K562 (cell line): ENCODE data around the gene XRCC5. TPM values are rescaled to one million over a fixed set of nuclear protein-coding genes. Genes with fewer than 3 reads are reported as not detected.

Source experiments
- ATAC-seq: fragments of 200-7000 bp; cut with Tn5 transposase; 3 replicates; pipeline ENCODE4 v1.9.1; 2020; ENCODE audit warnings: moderate library complexity
- BruUV-seq: library from RNA; stranded (reverse); fragments of 400-500 nt; replicated peaks from 2 replicates; lab custom pipeline; 2021; lab: Mats Ljungman, UMichigan
- CTCF ChIA-PET: fragments of 300-600 bp; formaldehyde crosslinking; extraction: SDS; loops from one replicate; lab custom pipeline; 2021; ENCODE audit warnings: low intra/inter-chr PET ratio; lab: Yijun Ruan, JAX
- POLR2A ChIA-PET: fragments of 300-600, 350-650 bp; sonication (Branson Sonifier 250); formaldehyde crosslinking; extraction: SDS; loops from one replicate; lab custom pipeline; 2021; ENCODE audit warnings: antibody characterized with exemption, inconsistent platforms; lab: Yijun Ruan, JAX
- DNase-seq, 4 experiments: peaks; one replicate each; pipeline versions ENCODE4 v3.0.0 to v3.0.0-alpha.2; 2011 to 2018; ENCODE audit warnings: low spot score in 3 of 4, mixed read lengths in 3 of 4; ENCODE audit errors: extremely low read depth in 1 of 4
- FAIRE-seq: peaks from 2 replicates; lab custom pipeline; 2011; peaks lifted over from hg19 to GRCh38; lab: Jason Lieb, UNC
- H2AFZ ChIP-seq: 2 replicates; pipeline ENCODE4 v1.6.0; 2011; ENCODE audit warnings: low read depth, low read length, control low read depth, inconsistent platforms
- H3K27ac ChIP-seq: fragments of 200-600 bp; 3 replicates; pipeline ENCODE4 v1.8.0; 2011; ENCODE audit warnings: low read depth, mild to moderate bottlenecking, control low read depth, inconsistent platforms, low read length, moderate library complexity, mixed read lengths; ENCODE audit errors: extremely low read depth
- H3K27me3 ChIP-seq, 2 experiments: fragments of 300-600 bp in 1 of 2; 2 replicates in 1 of 2; 3 replicates in 1 of 2; pipeline versions ENCODE4 v1.6.0 to v1.8.0; 2011; ENCODE audit warnings: inconsistent platforms in 2 of 2, low read length in 2 of 2, mild to moderate bottlenecking in 1 of 2, mixed read lengths in 1 of 2, moderate library complexity in 1 of 2; ENCODE audit not compliant: control insufficient read depth in 2 of 2, insufficient read depth in 2 of 2
- H3K36me3 ChIP-seq: fragments of 300-600 bp; 3 replicates; pipeline ENCODE4 v1.8.0; 2011; ENCODE audit warnings: mild to moderate bottlenecking, low read length, inconsistent platforms; ENCODE audit not compliant: control insufficient read depth, insufficient read depth
- H3K4me1 ChIP-seq, 2 experiments: fragments of 200-600 bp in 1 of 2; replicated peaks in 1 of 2; 2 replicates in 1 of 2; 3 replicates in 1 of 2; pipeline versions ENCODE4 v1.5.1 to v1.8.0; 2011; ENCODE audit warnings: inconsistent platforms in 2 of 2, low read length in 2 of 2, mild to moderate bottlenecking in 1 of 2, mixed read lengths in 1 of 2, moderate library complexity in 1 of 2; ENCODE audit not compliant: control insufficient read depth in 2 of 2, insufficient read depth in 2 of 2
- H3K4me2 ChIP-seq: 2 replicates; pipeline ENCODE4 v1.6.1; 2011; ENCODE audit warnings: low read length, control low read depth, inconsistent platforms, mixed read lengths; ENCODE audit not compliant: insufficient read depth
- H3K4me3 ChIP-seq: fragments of 200-600 bp; sonication (generic), shearing (Covaris generic); 2 replicates; pipeline ENCODE4 v1.5.1; 2016; ENCODE audit warnings: control low read depth, inconsistent platforms
- H3K79me2 ChIP-seq: fragments of 200-600 bp; 3 replicates; pipeline ENCODE4 v1.8.0; 2011; ENCODE audit warnings: low read length, inconsistent platforms; ENCODE audit not compliant: control insufficient read depth, insufficient read depth
- H3K9ac ChIP-seq, 2 experiments: 2 replicates each; pipeline versions ENCODE4 v1.6.0 to v1.6.1; 2011; ENCODE audit warnings: low read depth in 2 of 2, low read length in 2 of 2, control low read depth in 1 of 2, inconsistent platforms in 1 of 2, mild to moderate bottlenecking in 1 of 2, mixed read lengths in 1 of 2; ENCODE audit not compliant: insufficient read depth in 1 of 2
- H3K9me1 ChIP-seq: one replicate; pipeline ENCODE4 v1.6.0; 2011; ENCODE audit warnings: inconsistent platforms, mild to moderate bottlenecking, low read length, moderate library complexity; ENCODE audit not compliant: control insufficient read depth, insufficient read depth
- H3K9me3 ChIP-seq: replicated peaks from 2 replicates; pipeline ENCODE4 v1.5.1; 2011; ENCODE audit warnings: low read depth, low read length, inconsistent platforms; ENCODE audit not compliant: control insufficient read depth, insufficient read depth
- H4K20me1 ChIP-seq: replicated peaks from 2 replicates; pipeline ENCODE4 v1.6.1; 2011; ENCODE audit warnings: low read length, inconsistent platforms, mixed read lengths; ENCODE audit not compliant: control insufficient read depth, insufficient read depth
- ARID2 ChIP-seq: fragments of 450-650 bp; IDR thresholded peaks from 2 replicates; pipeline ENCODE4 v1.6.1; 2017; ENCODE audit warnings: antibody characterized with exemption, mild to moderate bottlenecking
- ATF1 ChIP-seq, 2 experiments: fragments of 450-650 bp in 1 of 2; IDR thresholded peaks; 2 replicates each; pipeline ENCODE4 v1.6.1; 2016; ENCODE audit warnings: missing compliant biosample characterization in 1 of 2, missing genetic modification characterization in 1 of 2
- CCAR2 ChIP-seq: fragments of 200-400 bp; formaldehyde crosslinking; IDR thresholded peaks from 2 replicates; pipeline ENCODE4 v1.6.1; 2017; ENCODE audit warnings: mild to moderate bottlenecking, low read depth, low read length
- CREBBP ChIP-seq: IDR thresholded peaks from one replicate; pipeline ENCODE4 v1.6.1; 2012; ENCODE audit warnings: low read depth, mild to moderate bottlenecking, control low read depth, inconsistent platforms, low read length
- FOXP1 ChIP-seq: sonication (generic); formaldehyde crosslinking; IDR thresholded peaks from 2 replicates; pipeline ENCODE4 v1.8.0; 2022; ENCODE audit warnings: mild to moderate bottlenecking, missing genetic modification reagents
- POU5F1 ChIP-seq: fragments of 150-350 bp; IDR thresholded peaks from 2 replicates; pipeline ENCODE4 v1.6.1; 2014; ENCODE audit warnings: borderline replicate concordance, low read length, low read depth, mild to moderate bottlenecking; ENCODE audit not compliant: partially characterized antibody
- TAF7 ChIP-seq: fragments of 450-650 bp; IDR thresholded peaks from 2 replicates; pipeline ENCODE4 v1.6.1; 2016; ENCODE audit warnings: missing genetic modification characterization, missing compliant biosample characterization
- ZNF121 ChIP-seq: sonication (generic); formaldehyde crosslinking; conservative IDR thresholded peaks from 2 replicates; pipeline ENCODE4 v1.8.0; 2022; ENCODE audit warnings: missing genetic modification reagents
- ZNF224 ChIP-seq: sonication (generic); formaldehyde crosslinking; IDR thresholded peaks from 2 replicates; pipeline ENCODE4 v1.8.0; 2022; ENCODE audit warnings: mild to moderate bottlenecking, missing genetic modification reagents
- ZNF23 ChIP-seq: fragments of 250-450 bp; sonication (Bioruptor Pico); IDR thresholded peaks from 2 replicates; pipeline ENCODE4 v1.4.0; 2020; ENCODE audit warnings: mild to moderate bottlenecking
- ZNF384 ChIP-seq: IDR thresholded peaks from 2 replicates; pipeline ENCODE4 v1.6.1; 2012; ENCODE audit warnings: low read depth, low read length, improper control_type of control experiment
- ZNF589 ChIP-seq: fragments of 200-800 bp; sonication (Bioruptor generic); IDR thresholded peaks from 2 replicates; pipeline ENCODE4 v1.6.1; 2016; ENCODE audit warnings: low read depth, missing genetic modification characterization, missing compliant biosample characterization
- ZNF75A ChIP-seq: fragments of 450-650 bp; formaldehyde crosslinking; IDR thresholded peaks from 2 replicates; pipeline ENCODE4 v1.4.0; 2020; ENCODE audit warnings: mild to moderate bottlenecking
- WGBS: fragments of 100-300 bp; shearing (Covaris generic); methylation state at CpG from one replicate; pipeline ENCODE4 v1.1.6; 2016; ENCODE audit warnings: low coverage, mixed read lengths; ENCODE audit not compliant: insufficient coverage; ENCODE audit errors: missing lambda C conversion rate; 5-methylcytosine and 5-hydroxymethylcytosine counted together
- in situ Hi-C: fragments of 300-500 bp; cut with MboI; formaldehyde crosslinking; loops from 4 replicates; pipeline ENCODE4 v1.15.0; 2018; ENCODE audit warnings: inconsistent platforms, mixed read lengths
- intact Hi-C: fragments of 100-400 bp; cut with micrococcal nuclease; formaldehyde crosslinking; loops from 2 replicates; pipeline ENCODE4 v1.14.2; 2022
- polyA plus RNA-seq, 8 experiments: library from polyadenylated mRNA; depleted of rRNA in 4 of 8; stranded (reverse) in 5 of 8; unstranded in 3 of 8; fragments of >200 nt; fragmentation: Nextera tagmentation in 2 of 8; fragmentation: Illumina TruSeq in 1 of 8; extraction: Ambion mirVana in 2 of 8; extraction: Trizol in 1 of 8; gene quantifications; 2 replicates each; pipeline versions ENCODE4 v1.2.1 to v1.2.3, GENCODE V29; 2011 to 2014; ENCODE audit warnings: inconsistent platforms in 1 of 8, missing spikeins in 1 of 8
- total RNA-seq, 7 experiments: library from RNA; depleted of rRNA in 6 of 7; stranded (reverse); fragments of >200 nt in 6 of 7; fragmentation: Illumina TruSeq in 2 of 7; extraction: Trizol in 2 of 7; gene quantifications; 2 replicates each; pipeline versions ENCODE4 v1.2.1 to v1.2.3, GENCODE V29; 2011 to 2021; ENCODE audit warnings: low replicate concordance in 1 of 7
- TF ChIP-seq, protein P1 (sequence below): fragments of 250-450 bp; sonication (Bioruptor Pico); IDR thresholded peaks from 2 replicates; pipeline ENCODE4 v1.5.0; 2022; ENCODE audit warnings: mild to moderate bottlenecking
- TF ChIP-seq, protein P2 (sequence below): sonication (generic); formaldehyde crosslinking; IDR thresholded peaks from 2 replicates; pipeline ENCODE4 v1.8.0; 2022; ENCODE audit warnings: missing genetic modification reagents, mild to moderate bottlenecking, borderline replicate concordance
- TF ChIP-seq, protein P3 (sequence below): sonication (generic); formaldehyde crosslinking; IDR thresholded peaks from 2 replicates; pipeline ENCODE4 v1.8.0; 2022; ENCODE audit warnings: mild to moderate bottlenecking, missing genetic modification reagents
- TF ChIP-seq, protein P4 (sequence below): sonication (generic); formaldehyde crosslinking; IDR thresholded peaks from 2 replicates; pipeline ENCODE4 v1.8.1; 2022; ENCODE audit warnings: missing genetic modification reagents

Gene XRCC5
- total and polyA plus RNA-seq, 9 of the 15 experiments (the other 6 are each of a cell fraction or from before 2014, with no cell fraction given), result 168 to 551 (median 297) TPM

DNA sequence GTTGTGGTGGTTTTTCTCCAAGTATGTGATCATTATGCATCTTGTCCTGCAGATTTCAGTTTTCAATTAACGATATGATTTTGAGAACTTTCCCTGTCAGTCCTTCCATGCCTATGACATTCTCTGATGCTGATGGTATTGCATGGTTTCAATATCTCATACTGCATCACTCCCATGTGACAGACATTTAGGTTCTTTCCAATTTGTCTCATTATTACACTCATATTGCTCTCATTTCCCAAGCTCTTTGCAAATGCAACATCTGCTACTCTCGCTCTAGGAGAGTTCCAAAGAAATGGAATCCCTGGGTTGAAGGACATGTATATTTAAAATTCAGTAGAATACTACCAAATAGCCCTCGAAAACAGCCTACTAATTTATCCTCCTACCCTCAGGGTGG, 137.6 kb downstream of the XRCC5 start:
- Histone ChIP-seq H3K9me1 (no peaks in the 10 kb centered on the region), H4K20me1 (no peaks in the 10 kb centered on the region), H3K36me3 (no peaks in the 10 kb centered on the region), H3K27me3 (no peaks in the 10 kb centered on the region), H3K4me2 (no peak overlapping the region), H3K79me2 (no peaks in the 10 kb centered on the region), H3K9me3 (no peaks in the 10 kb centered on the region), H3K9ac (no peak overlapping the region), H3K4me1 (no peaks in the 10 kb centered on the region), H3K27ac (no peak overlapping the region), H2AFZ (no peak overlapping the region), H3K4me3 (no peak overlapping the region)
- no peak for TF ChIP-seq CCAR2
- TF ChIP-seq, protein P1, sequence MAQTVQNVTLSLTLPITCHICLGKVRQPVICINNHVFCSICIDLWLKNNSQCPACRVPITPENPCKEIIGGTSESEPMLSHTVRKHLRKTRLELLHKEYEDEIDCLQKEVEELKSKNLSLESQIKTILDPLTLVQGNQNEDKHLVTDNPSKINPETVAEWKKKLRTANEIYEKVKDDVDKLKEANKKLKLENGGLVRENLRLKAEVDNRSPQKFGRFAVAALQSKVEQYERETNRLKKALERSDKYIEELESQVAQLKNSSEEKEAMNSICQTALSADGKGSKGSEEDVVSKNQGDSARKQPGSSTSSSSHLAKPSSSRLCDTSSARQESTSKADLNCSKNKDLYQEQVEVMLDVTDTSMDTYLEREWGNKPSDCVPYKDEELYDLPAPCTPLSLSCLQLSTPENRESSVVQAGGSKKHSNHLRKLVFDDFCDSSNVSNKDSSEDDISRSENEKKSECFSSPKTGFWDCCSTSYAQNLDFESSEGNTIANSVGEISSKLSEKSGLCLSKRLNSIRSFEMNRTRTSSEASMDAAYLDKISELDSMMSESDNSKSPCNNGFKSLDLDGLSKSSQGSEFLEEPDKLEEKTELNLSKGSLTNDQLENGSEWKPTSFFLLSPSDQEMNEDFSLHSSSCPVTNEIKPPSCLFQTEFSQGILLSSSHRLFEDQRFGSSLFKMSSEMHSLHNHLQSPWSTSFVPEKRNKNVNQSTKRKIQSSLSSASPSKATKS (CRISPR knock-in tag), result no peak
- TF ChIP-seq POU5F1, result no peak
- TF ChIP-seq TAF7 (tag), result no peak
- TF ChIP-seq, protein P2, sequence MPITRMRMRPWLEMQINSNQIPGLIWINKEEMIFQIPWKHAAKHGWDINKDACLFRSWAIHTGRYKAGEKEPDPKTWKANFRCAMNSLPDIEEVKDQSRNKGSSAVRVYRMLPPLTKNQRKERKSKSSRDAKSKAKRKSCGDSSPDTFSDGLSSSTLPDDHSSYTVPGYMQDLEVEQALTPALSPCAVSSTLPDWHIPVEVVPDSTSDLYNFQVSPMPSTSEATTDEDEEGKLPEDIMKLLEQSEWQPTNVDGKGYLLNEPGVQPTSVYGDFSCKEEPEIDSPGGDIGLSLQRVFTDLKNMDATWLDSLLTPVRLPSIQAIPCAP (CRISPR knock-in tag), result no peak
- TF ChIP-seq ZNF23, result no peak
- TF ChIP-seq, protein P3, sequence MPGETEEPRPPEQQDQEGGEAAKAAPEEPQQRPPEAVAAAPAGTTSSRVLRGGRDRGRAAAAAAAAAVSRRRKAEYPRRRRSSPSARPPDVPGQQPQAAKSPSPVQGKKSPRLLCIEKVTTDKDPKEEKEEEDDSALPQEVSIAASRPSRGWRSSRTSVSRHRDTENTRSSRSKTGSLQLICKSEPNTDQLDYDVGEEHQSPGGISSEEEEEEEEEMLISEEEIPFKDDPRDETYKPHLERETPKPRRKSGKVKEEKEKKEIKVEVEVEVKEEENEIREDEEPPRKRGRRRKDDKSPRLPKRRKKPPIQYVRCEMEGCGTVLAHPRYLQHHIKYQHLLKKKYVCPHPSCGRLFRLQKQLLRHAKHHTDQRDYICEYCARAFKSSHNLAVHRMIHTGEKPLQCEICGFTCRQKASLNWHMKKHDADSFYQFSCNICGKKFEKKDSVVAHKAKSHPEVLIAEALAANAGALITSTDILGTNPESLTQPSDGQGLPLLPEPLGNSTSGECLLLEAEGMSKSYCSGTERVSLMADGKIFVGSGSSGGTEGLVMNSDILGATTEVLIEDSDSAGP (CRISPR knock-in tag), result no peak
- TF ChIP-seq FOXP1 (CRISPR knock-in tag), result no peak
- no peak for TF ChIP-seq ATF1 (CRISPR knock-in tag; IDR thresholded peaks at IDR 0.05)
- TF ChIP-seq ATF1 (tag; IDR thresholded peaks at IDR 0.05), result no peak
- no peak for TF ChIP-seq ARID2
- TF ChIP-seq ZNF384, result no peak
- no peak for TF ChIP-seq CREBBP
- no peak for TF ChIP-seq ZNF224
- TF ChIP-seq ZNF75A, result no peak
- TF ChIP-seq ZNF121, result no peak
- TF ChIP-seq, protein P4, sequence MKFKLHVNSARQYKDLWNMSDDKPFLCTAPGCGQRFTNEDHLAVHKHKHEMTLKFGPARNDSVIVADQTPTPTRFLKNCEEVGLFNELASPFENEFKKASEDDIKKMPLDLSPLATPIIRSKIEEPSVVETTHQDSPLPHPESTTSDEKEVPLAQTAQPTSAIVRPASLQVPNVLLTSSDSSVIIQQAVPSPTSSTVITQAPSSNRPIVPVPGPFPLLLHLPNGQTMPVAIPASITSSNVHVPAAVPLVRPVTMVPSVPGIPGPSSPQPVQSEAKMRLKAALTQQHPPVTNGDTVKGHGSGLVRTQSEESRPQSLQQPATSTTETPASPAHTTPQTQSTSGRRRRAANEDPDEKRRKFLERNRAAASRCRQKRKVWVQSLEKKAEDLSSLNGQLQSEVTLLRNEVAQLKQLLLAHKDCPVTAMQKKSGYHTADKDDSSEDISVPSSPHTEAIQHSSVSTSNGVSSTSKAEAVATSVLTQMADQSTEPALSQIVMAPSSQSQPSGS (CRISPR knock-in tag), result no peak
- no peak for TF ChIP-seq ZNF589 (CRISPR knock-in tag)
- no peak for ATAC-seq
- ChIA-PET CTCF (no interaction called here), POLR2A (interaction anchor here (0.7 kb wide), 1 partner anchor 58 kb away, joined by 3 read pairs; no protein-coding TSS in a partner anchor)
- WGBS, result 7% methylated on average over 3 of the region's 3 CpGs
- DNase-seq, result no peak
- FAIRE-seq, result no peak
- in situ Hi-C loops, result no loop called here
- intact Hi-C loops, result no loop called here
- BruUV-seq, result no TSS peak
